Calu3 (cell line): ENCODE data around the gene TSHR. TPM values are rescaled to one million over a fixed set of nuclear protein-coding genes. Genes with fewer than 3 reads are reported as not detected.
A peak's percentile ranks its signal among the peaks of the same experiment; 100 is the strongest.

ENCODE experiments used
- BruUV-seq: library from RNA; stranded (reverse); fragments of 400-500 nt; replicated peaks from 2 replicates; lab custom pipeline; 2021; lab: Mats Ljungman, UMichigan
- CTCF ChIA-PET: fragments of 300-600 bp; sonication (Branson Sonifier 250); formaldehyde crosslinking; loops from one replicate; lab custom pipeline; 2022; ENCODE audit warnings: antibody characterized with exemption; lab: Charles Lee
- DNase-seq: peaks from one replicate; pipeline ENCODE4 v3.0.0; 2022
- H3K27ac Mint-ChIP-seq: one replicate; pipeline ENCODE4 v1.8.0; 2022; ENCODE audit warnings: mixed read lengths; ENCODE audit not compliant: unreplicated experiment
- H3K27me3 Mint-ChIP-seq: one replicate; pipeline ENCODE4 v1.8.0; 2022; ENCODE audit warnings: mixed read lengths; ENCODE audit not compliant: unreplicated experiment
- H3K36me3 Mint-ChIP-seq: one replicate; pipeline ENCODE4 v1.8.0; 2022; ENCODE audit warnings: mild to moderate bottlenecking, moderate library complexity, mixed read lengths; ENCODE audit not compliant: insufficient read depth, unreplicated experiment
- H3K4me1 Mint-ChIP-seq: one replicate; pipeline ENCODE4 v1.8.0; 2022; ENCODE audit warnings: mild to moderate bottlenecking, low read depth, mixed read lengths; ENCODE audit not compliant: unreplicated experiment
- H3K4me3 Mint-ChIP-seq: one replicate; pipeline ENCODE4 v1.8.0; 2022; ENCODE audit warnings: mild to moderate bottlenecking, low read depth, moderate library complexity, mixed read lengths; ENCODE audit not compliant: unreplicated experiment
- H3K9me3 Mint-ChIP-seq: one replicate; pipeline ENCODE4 v1.8.0; 2022; ENCODE audit warnings: low read depth, mixed read lengths; ENCODE audit not compliant: unreplicated experiment
- CTCF ChIP-seq: fragments of 200-600 bp; IDR thresholded peaks from one replicate; pipeline ENCODE4 v1.8.0; 2022; ENCODE audit warnings: antibody characterized with exemption; ENCODE audit not compliant: unreplicated experiment
- intact Hi-C: fragments of 100-400 bp; cut with micrococcal nuclease; formaldehyde crosslinking; loops from one replicate; pipeline ENCODE4 v1.10.0; 2022; ENCODE audit not compliant: unreplicated experiment
- total RNA-seq: library from RNA; stranded (reverse); gene quantifications from 2 replicates; pipeline ENCODE4 v1.2.3, GENCODE V29; 2022

TSHR gene
- total RNA-seq, 1 experiment from 2014 or later = not detected

GRCh38 chr14:81165188-81165587 lies 209.8 kb downstream of the TSHR start:
- H3K27me3 Mint-ChIP-seq = no peaks in the 10 kb centered on the region
- no peak overlapping the region for H3K27ac Mint-ChIP-seq
- DNase-seq = no peak
- no peaks in the 10 kb centered on the region for H3K9me3 Mint-ChIP-seq
- no TSS peak for BruUV-seq
- no peak overlapping the region for H3K4me3 Mint-ChIP-seq
- CTCF ChIA-PET = no interaction called here
- peaks cover 7% of the 10 kb centered on the region for H3K36me3 Mint-ChIP-seq
- TF ChIP-seq CTCF = no peak
- intact Hi-C loops = loop anchor here (10.0 kb wide), 1 partner anchor 1110 kb away; no protein-coding TSS in a partner anchor
- H3K4me1 Mint-ChIP-seq = peaks cover 16% of the 10 kb centered on the region

GRCh38 chr14:81166121-81166520 lies 210.7 kb downstream of the TSHR start:
- no peak for TF ChIP-seq CTCF
- no peaks in the 10 kb centered on the region for H3K27me3 Mint-ChIP-seq
- no peaks in the 10 kb centered on the region for H3K9me3 Mint-ChIP-seq
- H3K4me3 Mint-ChIP-seq = no peak overlapping the region
- H3K36me3 Mint-ChIP-seq = peaks cover 11% of the 10 kb centered on the region
- no peak overlapping the region for H3K27ac Mint-ChIP-seq
- intact Hi-C loops = loop anchor here (10.0 kb wide), 1 partner anchor 1111 kb away; no protein-coding TSS in a partner anchor
- no peak for DNase-seq
- no TSS peak for BruUV-seq
- peaks cover 24% of the 10 kb centered on the region for H3K4me1 Mint-ChIP-seq
- CTCF ChIA-PET = no interaction called here

- no peak for DNase-seq
- no peak for TF ChIP-seq CTCF
- Mint-ChIP-seq H3K27ac (no peak overlapping the region), H3K4me3 (peak overlapping the region; percentile 87), H3K36me3 (peaks cover 11% of the 10 kb centered on the region), H3K9me3 (no peaks in the 10 kb centered on the region), H3K4me1 (peaks cover 11% of the 10 kb centered on the region), H3K27me3 (no peaks in the 10 kb centered on the region)
- intact Hi-C loops = loop anchor here (10.0 kb wide), 1 partner anchor 1114 kb away; no protein-coding TSS in a partner anchor
- CTCF ChIA-PET = interaction anchor here (0.6 to 1.3 kb wide), 2 partner anchors 54 to 173 kb away, joined by 5 to 14 read pairs; no protein-coding TSS in a partner anchor
- no TSS peak for BruUV-seq
Measured at GRCh38 chr14:81169267-81169666, 213.8 kb downstream of the TSHR start.

GRCh38 chr14:81169711-81170103 lies 214.3 kb downstream of the TSHR start:
- no peaks in the 10 kb centered on the region for H3K9me3 Mint-ChIP-seq
- intact Hi-C loops = loop anchor here (2.0 to 10.0 kb wide), 2 partner anchors 215 to 1115 kb away; partner anchors contain the start of gene TSHR
- peak overlapping the region; percentile 87 for H3K4me3 Mint-ChIP-seq
- no peaks in the 10 kb centered on the region for H3K27me3 Mint-ChIP-seq
- no peak overlapping the region for H3K27ac Mint-ChIP-seq
- BruUV-seq = no TSS peak
- no peak for TF ChIP-seq CTCF
- peaks cover 11% of the 10 kb centered on the region for H3K36me3 Mint-ChIP-seq
- H3K4me1 Mint-ChIP-seq = peaks cover 8% of the 10 kb centered on the region
- DNase-seq = no peak
- CTCF ChIA-PET = interaction anchor here (0.6 to 2.1 kb wide), 5 partner anchors 54 to 295 kb away, joined by 3 to 14 read pairs (median 5); no protein-coding TSS in a partner anchor
